Spleen (tissue), 11 donors: ENCODE results near the gene LYRM4. TPM values are rescaled to one million over a fixed set of nuclear protein-coding genes. Genes with fewer than 3 reads are reported as not detected.

Experiments
- DNase-seq: peaks from one replicate; pipeline ENCODE4 v3.0.0-alpha.2; 2020
- H3K27ac ChIP-seq, 8 donors: fragments of 200-600 bp; sonication (generic) in 7 of 8; 1 replicate in 4 of 8; 2 replicates in 4 of 8; pipeline versions ENCODE4 v1.5.0 to v1.8.0; 2016 to 2021; ENCODE audit warnings: inconsistent platforms in 4 of 8, mild to moderate bottlenecking in 4 of 8, moderate library complexity in 1 of 8
- H3K27me3 ChIP-seq, 7 donors: fragments of 200-600 bp; sonication (generic) in 6 of 7; replicated peaks in 1 of 7; 1 replicate in 4 of 7; 2 replicates in 3 of 7; pipeline versions ENCODE4 v1.5.0 to v1.8.0; 2016 to 2021; ENCODE audit warnings: inconsistent platforms in 3 of 7, mild to moderate bottlenecking in 1 of 7
- H3K36me3 ChIP-seq, 6 donors: fragments of 200-600 bp; sonication (generic) in 5 of 6; 1 replicate in 4 of 6; 2 replicates in 2 of 6; pipeline versions ENCODE4 v1.5.0 to v1.8.0; 2016 to 2021; ENCODE audit warnings: inconsistent platforms in 2 of 6
- H3K4me1 ChIP-seq, 6 donors: fragments of 200-600 bp; sonication (generic) in 5 of 6; 1 replicate in 3 of 6; 2 replicates in 3 of 6; pipeline versions ENCODE4 v1.5.0 to v1.8.0; 2016 to 2021; ENCODE audit warnings: inconsistent platforms in 3 of 6
- H3K4me3 ChIP-seq, 8 donors: fragments of 200-600 bp; sonication (generic) in 7 of 8; 1 replicate in 4 of 8; 2 replicates in 4 of 8; pipeline versions ENCODE4 v1.5.0 to v1.8.0; 2016 to 2021; ENCODE audit warnings: inconsistent platforms in 4 of 8, mild to moderate bottlenecking in 4 of 8, moderate library complexity in 2 of 8
- H3K9me3 ChIP-seq, 8 donors: fragments of 200-600 bp; sonication (generic) in 7 of 8; 1 replicate in 4 of 8; 2 replicates in 4 of 8; pipeline versions ENCODE4 v1.5.0 to v1.8.0; 2016 to 2021; ENCODE audit warnings: inconsistent platforms in 4 of 8
- CTCF ChIP-seq, 11 experiments: fragments of 200-600 bp in 7 of 11; fragments of 450-650 bp in 4 of 11; sonication (generic) in 4 of 11; IDR thresholded peaks in 8 of 11; conservative IDR thresholded peaks in 3 of 11; 1 replicate in 7 of 11; 2 replicates in 4 of 11; pipeline versions ENCODE4 v1.4.0 to v1.8.0; 2016 to 2021; ENCODE audit warnings: antibody characterized with exemption in 11 of 11, inconsistent platforms in 4 of 11, mild to moderate bottlenecking in 1 of 11
- POLR2A ChIP-seq, 3 donors: fragments of 450-650 bp; IDR thresholded peaks; one replicate each; pipeline ENCODE4 v1.5.1; 2017; ENCODE audit warnings: antibody characterized with exemption in 3 of 3, mild to moderate bottlenecking in 1 of 3
- POLR2AphosphoS5 ChIP-seq, 3 donors: sonication (generic); formaldehyde crosslinking; IDR thresholded peaks; one replicate each; pipeline ENCODE4 v1.5.1; 2017; ENCODE audit warnings: antibody characterized with exemption in 3 of 3
- WGBS, 5 donors: extraction: QIAGEN DNeasy Blood & Tissue Kit in 3 of 5; methylation state at CpG; one replicate each; pipeline versions ENCODE4 v1.1.5 to v1.1.7; 2013 to 2018; 5-methylcytosine and 5-hydroxymethylcytosine counted together
- intact Hi-C: fragments of 100-400 bp; cut with DNase I; formaldehyde crosslinking; loops from one replicate; pipeline ENCODE4 v1.15.0; 2023; ENCODE audit warnings: low total_unique reads
- polyA plus RNA-seq, 3 donors: library from polyadenylated mRNA; stranded (reverse); fragments of 200-250 nt; gene quantifications; one replicate each; pipeline ENCODE4 v1.2.1, GENCODE V29; 2013
- total RNA-seq, 7 donors: library from RNA; depleted of rRNA in 3 of 7; stranded (reverse); fragments of >200 nt in 3 of 7; fragmentation: NEBNext Ultra II Directional in 4 of 7; extraction: Animal tissue kit (Norgen Biotek cat#: 25700) in 4 of 7; gene quantifications; one replicate each; pipeline versions ENCODE4 v1.1.0 to v1.2.1, GENCODE V29; 2016 to 2021
- donor health status: healthy with polysubstance abuse.
- donor health status: DM: no; HTN: no; CAD: no; lungs with moderate emphysema.
- donor health status: DM: no; HTN: no; CAD: no.
- donor health status: Bipolar disorder and iron deficiency.
- donor health status: healthy.
- donor health status: DM: no; HTN: no; CAD: no.
- donor health status: DM: yes; HTN: yes; CAD: no.

The LYRM4 gene
- total and polyA plus RNA-seq, 10 donors, result 32.1 to 58.1 (median 38.7) TPM

DNA sequence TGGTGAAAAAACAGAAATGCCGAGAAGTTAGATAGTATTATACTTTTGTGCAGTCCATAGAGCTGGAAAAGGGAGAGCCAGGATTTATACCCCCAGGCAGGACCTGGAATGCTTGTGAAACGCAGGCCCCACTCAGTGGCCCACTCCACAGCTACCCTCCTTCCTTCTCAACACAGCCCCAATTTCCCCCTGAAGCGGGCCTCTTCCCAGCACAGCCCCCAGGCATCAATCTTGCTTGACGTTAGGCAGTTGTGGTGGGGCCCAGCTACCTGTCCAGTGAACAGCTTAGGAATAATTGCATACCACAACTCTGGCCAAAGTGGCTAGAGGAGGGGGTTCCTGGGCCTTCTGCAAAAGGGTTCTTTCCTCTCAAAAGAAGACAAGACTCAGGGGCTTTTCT, 114.4 kb downstream of the LYRM4 start:
- 65 to 83% (median 68%) methylated on average over 3 to 4 of the region's 4 CpGs for WGBS, 5 donors
- intact Hi-C loops, result loop anchor here (5.0 kb wide), 1 partner anchor 156 kb away; no protein-coding TSS in a partner anchor

DNA sequence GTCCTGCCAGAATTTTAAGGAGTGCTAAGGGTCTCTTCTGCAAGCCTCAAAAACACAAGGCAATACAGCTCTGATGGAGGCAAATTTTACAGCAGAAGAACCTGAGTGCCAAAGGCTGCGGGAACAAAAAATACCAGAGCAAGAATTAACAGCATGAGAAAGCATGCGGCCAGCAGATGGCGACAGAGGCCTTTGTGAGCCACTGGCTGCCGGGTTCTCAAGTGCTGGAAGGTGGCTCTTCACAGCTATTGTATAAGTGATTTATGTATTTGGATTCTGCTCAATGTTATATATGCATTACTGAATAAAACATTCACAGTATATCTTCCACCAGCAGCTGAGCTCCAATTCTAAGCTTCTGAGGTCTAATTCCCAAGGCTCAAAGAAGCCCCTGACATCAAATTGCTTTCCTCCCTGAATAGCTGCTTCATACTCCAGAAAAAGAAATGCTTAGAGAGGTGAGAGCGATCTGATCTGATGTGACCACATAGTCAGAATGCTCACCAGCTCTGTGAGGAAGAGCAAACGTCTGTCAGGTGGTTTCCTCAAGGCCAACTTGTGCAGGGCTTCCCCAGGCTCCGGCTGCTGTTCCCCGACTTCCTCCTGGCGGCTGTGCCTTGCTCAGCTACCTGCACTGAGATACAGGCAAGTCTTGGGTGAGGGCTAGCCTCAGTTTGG, 117.0 kb downstream of the LYRM4 start:
- peaks cover 0 to 30% (median 8%) of the 10 kb centered on the region in 6 donors for H3K4me1 ChIP-seq
- WGBS, 5 donors, result 17 to 37% (median 30%) methylated on average over 9 of the region's 9 CpGs
- TF ChIP-seq POLR2AphosphoS5 (IDR thresholded peaks at IDR 0.05) (no peak), CTCF (IDR thresholded peaks at IDR 0.05 in 8 of 11, conservative IDR thresholded peaks at IDR 0.05 in 3 of 11) (peak; percentile 69 to 91 (median 82))

More for the DNA sequence above, 114.4 kb downstream of the LYRM4 start:
- TF ChIP-seq CTCF (IDR thresholded peaks at IDR 0.05 in 8 of 11, conservative IDR thresholded peaks at IDR 0.05 in 3 of 11) (no peak), POLR2A (IDR thresholded peaks at IDR 0.05) (no peak), POLR2AphosphoS5 (IDR thresholded peaks at IDR 0.05) (no peak)
- Histone ChIP-seq H3K9me3 (no peaks in the 10 kb centered on the region), H3K27me3 (no peaks in the 10 kb centered on the region), H3K36me3 (no peaks in the 10 kb centered on the region), H3K4me1 (peaks cover 0 to 11% (median 8%) of the 10 kb centered on the region in 6 donors), H3K4me3 (no peak overlapping the region), H3K27ac (no peak overlapping the region)
- no peak for DNase-seq

GRCh38 chr6:5142915-5143314, 117.8 kb downstream of the LYRM4 start:
- TF ChIP-seq POLR2A (IDR thresholded peaks at IDR 0.05) (no peak), POLR2AphosphoS5 (IDR thresholded peaks at IDR 0.05) (no peak), CTCF (IDR thresholded peaks at IDR 0.05 in 8 of 11, conservative IDR thresholded peaks at IDR 0.05 in 3 of 11) (no peak)
- WGBS, 5 donors, result 81 to 95% (median 88%) methylated on average over 10 to 11 of the region's 11 CpGs
- H3K4me1 ChIP-seq, result peaks cover 0 to 30% (median 8%) of the 10 kb centered on the region in 6 donors
- intact Hi-C loops, result loop anchor here (5.0 kb wide), 1 partner anchor 254 kb away; no protein-coding TSS in a partner anchor
- no peaks in the 10 kb centered on the region for H3K27me3 ChIP-seq
- no peak overlapping the region for H3K4me3 ChIP-seq
- DNase-seq, result no peak
- H3K36me3 ChIP-seq, result no peaks in the 10 kb centered on the region
- H3K9me3 ChIP-seq, result no peaks in the 10 kb centered on the region
- no peak overlapping the region for H3K27ac ChIP-seq

More for the DNA sequence above, 117.0 kb downstream of the LYRM4 start:
- Histone ChIP-seq H3K9me3 (no peaks in the 10 kb centered on the region), H3K36me3 (no peaks in the 10 kb centered on the region), H3K27ac (no peak overlapping the region), H3K27me3 (no peaks in the 10 kb centered on the region), H3K4me3 (no peak overlapping the region)
- DNase-seq, result peak; percentile 94
- intact Hi-C loops, result loop anchor here (5.0 kb wide), 1 partner anchor 254 kb away; no protein-coding TSS in a partner anchor

DNA sequence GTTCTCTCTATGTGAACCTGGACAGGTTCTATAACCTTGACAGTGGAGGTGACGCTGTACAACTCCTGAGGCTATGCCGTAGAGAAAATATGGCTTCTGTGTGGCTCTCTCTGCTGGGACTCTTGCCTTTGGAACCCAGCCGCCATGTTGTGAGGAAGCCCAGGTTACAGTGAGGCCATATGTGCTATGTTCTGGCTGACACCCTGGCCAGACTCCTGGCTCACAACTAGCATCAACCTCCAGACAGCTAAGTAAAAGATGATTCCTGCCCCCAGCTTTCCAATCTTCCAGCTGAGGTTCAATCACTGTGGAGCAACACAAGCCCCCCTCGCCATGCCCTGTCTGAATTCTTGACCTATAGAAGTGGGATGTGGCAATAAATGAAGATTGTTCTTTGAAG, 118.6 kb downstream of the LYRM4 start:
- intact Hi-C loops, result loop anchor here (5.0 kb wide), 1 partner anchor 255 kb away; no protein-coding TSS in a partner anchor
- WGBS, 5 donors, result 92 to 100% (median 96%) methylated on average over 3 to 4 of the region's 4 CpGs
- no peaks in the 10 kb centered on the region for H3K9me3 ChIP-seq
- H3K27me3 ChIP-seq, result no peaks in the 10 kb centered on the region
- no peak for DNase-seq
- H3K27ac ChIP-seq, result no peak overlapping the region
- H3K4me3 ChIP-seq, result no peak overlapping the region
- TF ChIP-seq POLR2AphosphoS5 (IDR thresholded peaks at IDR 0.05), result no peak
- no peak for TF ChIP-seq CTCF (IDR thresholded peaks at IDR 0.05 in 8 of 11, conservative IDR thresholded peaks at IDR 0.05 in 3 of 11)
- TF ChIP-seq POLR2A (IDR thresholded peaks at IDR 0.05), result no peak
- no peaks in the 10 kb centered on the region for H3K36me3 ChIP-seq
- H3K4me1 ChIP-seq, result peaks cover 0 to 30% (median 8%) of the 10 kb centered on the region in 6 donors
